ENCODE measurements around the gene MYOM1. TPM values are rescaled to one million over a fixed set of nuclear protein-coding genes. Genes with fewer than 3 reads are reported as not detected.
A peak's percentile ranks its signal among the peaks of the same experiment; 100 is the strongest.

Gene MYOM1
- total RNA-seq, 1 donor from 2014 or later = 2.0 TPM

DNA sequence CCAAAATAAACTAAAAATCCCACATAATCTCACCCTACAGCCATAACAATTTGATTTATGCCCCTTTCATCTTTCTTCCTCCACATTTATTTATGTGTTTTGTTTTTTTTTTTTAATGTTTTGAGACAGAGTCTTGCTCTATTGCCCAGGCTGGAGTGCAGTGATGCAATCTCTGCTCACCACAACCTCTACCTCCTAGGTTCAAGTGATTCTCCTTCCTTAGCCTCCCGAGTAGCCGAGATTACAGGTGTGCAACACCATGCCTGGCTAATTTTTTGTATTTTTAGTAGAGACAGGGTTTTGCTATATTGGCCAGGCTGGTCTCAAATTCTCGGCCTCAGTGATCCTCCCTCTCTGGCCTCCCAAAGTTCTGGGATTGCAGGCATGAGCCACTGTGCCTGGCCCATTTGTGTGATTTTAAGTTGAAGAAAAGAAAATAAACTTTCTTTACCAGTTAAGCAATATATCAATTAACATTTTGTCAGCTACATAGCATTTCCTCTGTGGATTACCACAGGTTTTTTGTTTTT is 170.9 kb downstream of the MYOM1 start:
- Mint-ChIP-seq H3K4me1 (ENCODE audit: unreplicated experiment) (peaks cover 36% of the 10 kb centered on the region), H3K9me3 (peaks cover 14% of the 10 kb centered on the region), H3K27ac (no peak overlapping the region), H3K27me3 (peaks cover 2% of the 10 kb centered on the region), H3K36me3 (no peaks in the 10 kb centered on the region), H3K4me3 (no peak overlapping the region)
- DNase-seq (ENCODE audit: extremely low spot score, unreplicated experiment) = no peak
- TF ChIP-seq, protein P1, sequence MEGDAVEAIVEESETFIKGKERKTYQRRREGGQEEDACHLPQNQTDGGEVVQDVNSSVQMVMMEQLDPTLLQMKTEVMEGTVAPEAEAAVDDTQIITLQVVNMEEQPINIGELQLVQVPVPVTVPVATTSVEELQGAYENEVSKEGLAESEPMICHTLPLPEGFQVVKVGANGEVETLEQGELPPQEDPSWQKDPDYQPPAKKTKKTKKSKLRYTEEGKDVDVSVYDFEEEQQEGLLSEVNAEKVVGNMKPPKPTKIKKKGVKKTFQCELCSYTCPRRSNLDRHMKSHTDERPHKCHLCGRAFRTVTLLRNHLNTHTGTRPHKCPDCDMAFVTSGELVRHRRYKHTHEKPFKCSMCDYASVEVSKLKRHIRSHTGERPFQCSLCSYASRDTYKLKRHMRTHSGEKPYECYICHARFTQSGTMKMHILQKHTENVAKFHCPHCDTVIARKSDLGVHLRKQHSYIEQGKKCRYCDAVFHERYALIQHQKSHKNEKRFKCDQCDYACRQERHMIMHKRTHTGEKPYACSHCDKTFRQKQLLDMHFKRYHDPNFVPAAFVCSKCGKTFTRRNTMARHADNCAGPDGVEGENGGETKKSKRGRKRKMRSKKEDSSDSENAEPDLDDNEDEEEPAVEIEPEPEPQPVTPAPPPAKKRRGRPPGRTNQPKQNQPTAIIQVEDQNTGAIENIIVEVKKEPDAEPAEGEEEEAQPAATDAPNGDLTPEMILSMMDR (conservative IDR thresholded peaks at IDR 0.05) = no peak

- Mint-ChIP-seq H3K36me3 (no peaks in the 10 kb centered on the region), H3K27me3 (peaks cover 2% of the 10 kb centered on the region), H3K4me1 (ENCODE audit: unreplicated experiment) (peaks cover 36% of the 10 kb centered on the region), H3K27ac (no peak overlapping the region), H3K9me3 (peaks cover 8% of the 10 kb centered on the region), H3K4me3 (no peak overlapping the region)
- no peak for DNase-seq (ENCODE audit: extremely low spot score, unreplicated experiment)
- TF ChIP-seq, protein P1 (conservative IDR thresholded peaks at IDR 0.05) = no peak
Observed at GRCh38 chr18:3048121-3048520, 171.6 kb downstream of the MYOM1 start.

- TF ChIP-seq, protein P1 (conservative IDR thresholded peaks at IDR 0.05) = no peak
- Mint-ChIP-seq H3K36me3 (no peaks in the 10 kb centered on the region), H3K27me3 (peaks cover 2% of the 10 kb centered on the region), H3K4me1 (ENCODE audit: unreplicated experiment) (peaks cover 42% of the 10 kb centered on the region), H3K9me3 (no peaks in the 10 kb centered on the region), H3K4me3 (no peak overlapping the region), H3K27ac (no peak overlapping the region)
- DNase-seq (ENCODE audit: extremely low spot score, unreplicated experiment) = no peak
Observed at GRCh38 chr18:3046216-3046808, 173.5 kb downstream of the MYOM1 start.

- H3K9me3 Mint-ChIP-seq = no peaks in the 10 kb centered on the region
- TF ChIP-seq, protein P1 (conservative IDR thresholded peaks at IDR 0.05) = no peak
- H3K4me1 Mint-ChIP-seq (ENCODE audit: unreplicated experiment) = peaks cover 41% of the 10 kb centered on the region
- peak overlapping the region; percentile 64 for H3K4me3 Mint-ChIP-seq
- H3K27ac Mint-ChIP-seq = peak overlapping the region; percentile 80
- DNase-seq (ENCODE audit: extremely low spot score, unreplicated experiment) = no peak
- H3K27me3 Mint-ChIP-seq = peaks cover 2% of the 10 kb centered on the region
- H3K36me3 Mint-ChIP-seq = no peaks in the 10 kb centered on the region
Observed at GRCh38 chr18:3044931-3045698, 174.7 kb downstream of the MYOM1 start.

DNA sequence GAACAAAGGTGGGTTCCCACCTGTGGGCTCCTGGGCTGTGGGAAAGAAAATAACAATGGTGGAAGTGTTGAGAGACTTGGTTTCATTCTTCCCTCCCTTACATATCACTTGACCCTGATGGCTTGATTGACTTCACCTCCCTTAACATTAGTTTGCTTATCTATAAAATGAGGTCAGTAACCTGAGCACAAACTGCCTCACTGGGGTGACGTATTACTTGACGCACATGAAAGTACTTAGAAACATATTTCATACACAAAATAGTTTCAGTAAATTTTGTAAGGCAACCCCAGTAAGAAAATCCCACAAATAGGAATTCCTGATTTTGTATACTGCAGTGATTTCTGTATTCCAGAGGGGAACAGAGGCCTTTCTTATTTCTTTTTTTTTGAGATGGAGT is 177.4 kb downstream of the MYOM1 start:
- no peaks in the 10 kb centered on the region for H3K9me3 Mint-ChIP-seq
- H3K27me3 Mint-ChIP-seq = no peaks in the 10 kb centered on the region
- H3K27ac Mint-ChIP-seq = peak overlapping the region; percentile 82
- peaks cover 50% of the 10 kb centered on the region for H3K4me1 Mint-ChIP-seq (ENCODE audit: unreplicated experiment)
- no peak overlapping the region for H3K4me3 Mint-ChIP-seq
- H3K36me3 Mint-ChIP-seq = no peaks in the 10 kb centered on the region
- TF ChIP-seq, protein P1 (conservative IDR thresholded peaks at IDR 0.05) = no peak
- peak; percentile 1 for DNase-seq (ENCODE audit: extremely low spot score, unreplicated experiment)
